Measurements from ENCODE around the gene FSTL5. TPM values are rescaled to one million over a fixed set of nuclear protein-coding genes. Genes with fewer than 3 reads are reported as not detected.

The FSTL5 gene
- total and polyA plus RNA-seq, 2 donors (not counting 3 experiments of a cell fraction or from before 2014, with no cell fraction given), result 1.3 to 1.9 TPM

- Histone ChIP-seq H3K4me1 (ENCODE audit: control insufficient read depth, extremely low read depth, insufficient read depth, low read length) (no peaks in the 10 kb centered on the region), H4K20me1 (replicated peaks; ENCODE audit: control insufficient read depth, extremely low read depth, insufficient read depth, low read length) (no peaks in the 10 kb centered on the region), H3K27me3 (ENCODE audit: control insufficient read depth in 2 of 2, insufficient read depth in 2 of 2, low read length in 2 of 2) (no peaks in the 10 kb centered on the region), H3K9ac (replicated peaks; ENCODE audit: extremely low read depth, insufficient read depth, low read length) (no peak overlapping the region), H3K4me3 (replicated peaks in 1 of 3; ENCODE audit: insufficient read depth in 1 of 3, low read depth in 1 of 3, low read length in 3 of 3) (no peak overlapping the region), H3K4me2 (ENCODE audit: insufficient read depth, low read length) (no peak overlapping the region), H3K36me3 (ENCODE audit: control insufficient read depth in 2 of 2, extremely low read depth in 1 of 2, insufficient read depth in 2 of 2, low read length in 2 of 2) (no peaks in the 10 kb centered on the region), H3K9me1 (replicated peaks; ENCODE audit: control insufficient read depth, extremely low read depth, insufficient read depth, low read length) (no peaks in the 10 kb centered on the region), H3K27ac (ENCODE audit: insufficient read depth, low read depth, low read length) (no peak overlapping the region), H3K9me3 (replicated peaks; ENCODE audit: control insufficient read depth, insufficient read depth, low read length) (no peaks in the 10 kb centered on the region), H3K79me2 (ENCODE audit: control insufficient read depth, insufficient read depth, low read length) (no peaks in the 10 kb centered on the region), H2AFZ (ENCODE audit: low read depth, low read length) (no peak overlapping the region)
- no TSS peak for BruUV-seq (replicated peaks)
- ChIA-PET POLR2A (no interaction called here), CTCF (interaction anchor here (0.6 to 1.0 kb wide), 2 partner anchors 12 to 163 kb away, joined by 3 to 4 read pairs; no protein-coding TSS in a partner anchor)
- FAIRE-seq, result peak; percentile 46
- intact Hi-C loops (cut with micrococcal nuclease) (loop anchor here (2.0 to 10.0 kb wide), 2 partner anchors 99 to 165 kb away; no protein-coding TSS in a partner anchor), dilution Hi-C loops (cut with MboI; ENCODE audit: extremely low pct_ligation_motif_present, low sequenced_read_pairs) (no loop called here)
- DNase-seq (ENCODE audit: low read depth, low spot score), result peak; percentile 25
- TF ChIP-seq POLR2A (IDR thresholded peaks at IDR 0.05; ENCODE audit: low read depth, low read length) (no peak), MYC (IDR thresholded peaks at IDR 0.05; ENCODE audit: low read depth, low read length) (no peak), FOS (IDR thresholded peaks at IDR 0.05; ENCODE audit: borderline replicate concordance, insufficient read depth, low read length) (no peak)
- TF ChIP-seq, protein P1, sequence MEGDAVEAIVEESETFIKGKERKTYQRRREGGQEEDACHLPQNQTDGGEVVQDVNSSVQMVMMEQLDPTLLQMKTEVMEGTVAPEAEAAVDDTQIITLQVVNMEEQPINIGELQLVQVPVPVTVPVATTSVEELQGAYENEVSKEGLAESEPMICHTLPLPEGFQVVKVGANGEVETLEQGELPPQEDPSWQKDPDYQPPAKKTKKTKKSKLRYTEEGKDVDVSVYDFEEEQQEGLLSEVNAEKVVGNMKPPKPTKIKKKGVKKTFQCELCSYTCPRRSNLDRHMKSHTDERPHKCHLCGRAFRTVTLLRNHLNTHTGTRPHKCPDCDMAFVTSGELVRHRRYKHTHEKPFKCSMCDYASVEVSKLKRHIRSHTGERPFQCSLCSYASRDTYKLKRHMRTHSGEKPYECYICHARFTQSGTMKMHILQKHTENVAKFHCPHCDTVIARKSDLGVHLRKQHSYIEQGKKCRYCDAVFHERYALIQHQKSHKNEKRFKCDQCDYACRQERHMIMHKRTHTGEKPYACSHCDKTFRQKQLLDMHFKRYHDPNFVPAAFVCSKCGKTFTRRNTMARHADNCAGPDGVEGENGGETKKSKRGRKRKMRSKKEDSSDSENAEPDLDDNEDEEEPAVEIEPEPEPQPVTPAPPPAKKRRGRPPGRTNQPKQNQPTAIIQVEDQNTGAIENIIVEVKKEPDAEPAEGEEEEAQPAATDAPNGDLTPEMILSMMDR (IDR thresholded peaks at IDR 0.05; ENCODE audit: extremely low read depth in 1 of 2, insufficient read depth in 1 of 2, low read depth in 1 of 2, low read length in 2 of 2), result no peak
Observed at GRCh38 chr4:161419822-161420221, 744.0 kb downstream of the FSTL5 start.

DNA sequence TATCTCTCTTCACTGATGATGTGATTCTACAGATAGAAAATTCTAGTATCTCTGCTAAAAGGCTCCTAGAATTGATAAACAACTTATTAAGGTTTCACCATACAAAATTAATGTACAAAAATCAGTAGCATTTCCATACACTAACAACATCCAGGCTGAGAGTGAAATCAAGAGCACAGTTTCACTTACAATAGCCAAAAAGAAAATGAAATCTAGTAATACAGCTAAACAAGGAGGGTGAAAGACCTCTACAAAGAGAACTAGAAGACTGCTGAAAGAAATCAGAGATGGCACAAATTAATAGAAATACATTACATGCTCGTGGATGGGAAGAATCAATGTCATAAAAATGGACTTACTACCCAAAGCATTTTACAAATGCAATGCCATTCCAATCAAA, 751.9 kb downstream of the FSTL5 start:
- ChIA-PET POLR2A (no interaction called here), CTCF (no interaction called here)
- FAIRE-seq (no peak), DNase-seq (ENCODE audit: low read depth, low spot score) (no peak)
- dilution Hi-C loops (cut with MboI; ENCODE audit: extremely low pct_ligation_motif_present, low sequenced_read_pairs) (no loop called here), intact Hi-C loops (cut with micrococcal nuclease) (loop anchor here (10.0 kb wide), 1 partner anchor 157 kb away; no protein-coding TSS in a partner anchor)
- Histone ChIP-seq H3K4me1 (ENCODE audit: control insufficient read depth, extremely low read depth, insufficient read depth, low read length) (no peaks in the 10 kb centered on the region), H3K4me3 (replicated peaks in 1 of 3; ENCODE audit: insufficient read depth in 1 of 3, low read depth in 1 of 3, low read length in 3 of 3) (no peak overlapping the region), H3K27ac (ENCODE audit: insufficient read depth, low read depth, low read length) (no peak overlapping the region), H3K27me3 (ENCODE audit: control insufficient read depth in 2 of 2, insufficient read depth in 2 of 2, low read length in 2 of 2) (no peaks in the 10 kb centered on the region), H3K79me2 (ENCODE audit: control insufficient read depth, insufficient read depth, low read length) (no peaks in the 10 kb centered on the region), H3K9ac (replicated peaks; ENCODE audit: extremely low read depth, insufficient read depth, low read length) (no peak overlapping the region), H3K9me1 (replicated peaks; ENCODE audit: control insufficient read depth, extremely low read depth, insufficient read depth, low read length) (no peaks in the 10 kb centered on the region), H4K20me1 (replicated peaks; ENCODE audit: control insufficient read depth, extremely low read depth, insufficient read depth, low read length) (no peaks in the 10 kb centered on the region), H3K9me3 (replicated peaks; ENCODE audit: control insufficient read depth, insufficient read depth, low read length) (no peaks in the 10 kb centered on the region), H3K36me3 (ENCODE audit: control insufficient read depth in 2 of 2, extremely low read depth in 1 of 2, insufficient read depth in 2 of 2, low read length in 2 of 2) (no peaks in the 10 kb centered on the region), H3K4me2 (ENCODE audit: insufficient read depth, low read length) (no peak overlapping the region), H2AFZ (ENCODE audit: low read depth, low read length) (no peak overlapping the region)
- BruUV-seq (replicated peaks), result no TSS peak
- TF ChIP-seq JUN (IDR thresholded peaks at IDR 0.05; ENCODE audit: borderline replicate concordance, insufficient read depth, insufficient read length, low read depth) (no peak), MAX (IDR thresholded peaks at IDR 0.05; ENCODE audit: insufficient read depth, insufficient read length) (no peak)
- TF ChIP-seq, protein P1 (IDR thresholded peaks at IDR 0.05; ENCODE audit: extremely low read depth in 1 of 2, insufficient read depth in 1 of 2, low read depth in 1 of 2, low read length in 2 of 2), result no peak

Measured in endothelial cell of umbilical vein (primary cell).